HepG2 (cell line): ENCODE measurements around the gene SYNE3. TPM values are rescaled to one million over a fixed set of nuclear protein-coding genes. Genes with fewer than 3 reads are reported as not detected.

ENCODE experiments used
- ASH2L ChIP-seq: fragments of 300-600, 200-600 bp; sonication (generic); IDR thresholded peaks from 2 replicates; pipeline ENCODE4 v1.7.0; 2017; ENCODE audit warnings: low read depth, mild to moderate bottlenecking, moderate library complexity, mixed read lengths, low read length; ENCODE audit not compliant: insufficient read length
- BRD4 ChIP-seq: sonication (generic); formaldehyde crosslinking; IDR thresholded peaks from 2 replicates; pipeline ENCODE4 v1.4.0; 2020; ENCODE audit warnings: missing genetic modification reagents
- ETV5 ChIP-seq: IDR thresholded peaks from 2 replicates; pipeline ENCODE4 v1.6.1; 2018; ENCODE audit warnings: missing biosample characterization, missing genetic modification reagents, inconsistent platforms, borderline replicate concordance
- GABPB1 ChIP-seq: IDR thresholded peaks from 2 replicates; pipeline ENCODE4 v1.6.1; 2016; ENCODE audit warnings: mild to moderate bottlenecking, missing genetic modification reagents, moderate library complexity, missing compliant biosample characterization
- HES4 ChIP-seq: sonication (generic); formaldehyde crosslinking; IDR thresholded peaks from 2 replicates; pipeline ENCODE4 v1.9.0; 2021; ENCODE audit warnings: mild to moderate bottlenecking, missing genetic modification reagents, borderline replicate concordance
- ISX ChIP-seq: sonication (generic); formaldehyde crosslinking; conservative IDR thresholded peaks from 2 replicates; pipeline ENCODE4 v1.5.0; 2020; ENCODE audit warnings: missing genetic modification reagents
- NCOR1 ChIP-seq: fragments of 200-600 bp; sonication (generic); IDR thresholded peaks from 2 replicates; pipeline ENCODE4 v1.7.0; 2017; ENCODE audit warnings: antibody characterized with exemption, low read length, borderline replicate concordance
- NR2F2 ChIP-seq: IDR thresholded peaks from 2 replicates; pipeline ENCODE4 v1.6.1; 2012; ENCODE audit warnings: low read depth, inconsistent platforms, borderline replicate concordance
- PTBP1 ChIP-seq: fragments of 200-400 bp; formaldehyde crosslinking; IDR thresholded peaks from 2 replicates; pipeline ENCODE4 v1.6.1; 2018; ENCODE audit warnings: low read length, low read depth; ENCODE audit not compliant: poor library complexity, severe bottlenecking
- RNF2 ChIP-seq: fragments of 450-650 bp; conservative IDR thresholded peaks from 2 replicates; pipeline ENCODE4 v1.6.1; 2016; ENCODE audit warnings: low read depth
- SIN3B ChIP-seq: fragments of 150-350 bp; IDR thresholded peaks from 2 replicates; pipeline ENCODE4 v1.6.1; 2014; ENCODE audit warnings: low read length
- SKI ChIP-seq: fragments of 450-650 bp; IDR thresholded peaks from one replicate; pipeline ENCODE4 v1.6.1; 2018; ENCODE audit warnings: mild to moderate bottlenecking; ENCODE audit not compliant: partially characterized antibody
- SRSF1 ChIP-seq: fragments of 200-400 bp; formaldehyde crosslinking; optimal IDR thresholded peaks from 2 replicates; pipeline ENCODE3; 2017; ENCODE audit warnings: mild to moderate bottlenecking, low read depth, low read length, moderate library complexity
- TBX2 ChIP-seq: sonication (generic); formaldehyde crosslinking; IDR thresholded peaks from 2 replicates; pipeline ENCODE4 v1.5.0; 2020; ENCODE audit warnings: missing genetic modification reagents, mild to moderate bottlenecking, borderline replicate concordance
- TMF1 ChIP-seq: sonication (generic); formaldehyde crosslinking; IDR thresholded peaks from 2 replicates; pipeline ENCODE4 v1.8.1; 2022; ENCODE audit warnings: low read depth, missing genetic modification reagents
- TP53 ChIP-seq: sonication (generic); formaldehyde crosslinking; conservative IDR thresholded peaks from 2 replicates; pipeline ENCODE4 v1.4.0; 2020; ENCODE audit warnings: missing genetic modification reagents
- UBTF ChIP-seq: sonication (generic); formaldehyde crosslinking; IDR thresholded peaks from 2 replicates; pipeline ENCODE4 v1.4.0; 2020; ENCODE audit warnings: mild to moderate bottlenecking, missing genetic modification reagents
- YEATS2 ChIP-seq: sonication (generic); formaldehyde crosslinking; IDR thresholded peaks from 2 replicates; pipeline ENCODE4 v1.4.0; 2020; ENCODE audit warnings: missing genetic modification reagents, borderline replicate concordance
- ZBED4 ChIP-seq: sonication (generic); formaldehyde crosslinking; IDR thresholded peaks from 2 replicates; pipeline ENCODE4 v1.4.0; 2020; ENCODE audit warnings: missing genetic modification reagents, borderline replicate concordance
- ZFP36 ChIP-seq: fragments of 150-350 bp; IDR thresholded peaks from 2 replicates; pipeline ENCODE4 v1.6.1; 2018; ENCODE audit warnings: borderline replicate concordance, low read length, low read depth; ENCODE audit not compliant: partially characterized antibody
- ZNF232 ChIP-seq: sonication (generic); formaldehyde crosslinking; IDR thresholded peaks from 2 replicates; pipeline ENCODE4 v1.4.0; 2020; ENCODE audit warnings: missing genetic modification reagents, borderline replicate concordance
- ZNF33B ChIP-seq: sonication (generic); formaldehyde crosslinking; IDR thresholded peaks from 2 replicates; pipeline ENCODE4 v1.5.1; 2020; ENCODE audit warnings: mild to moderate bottlenecking, missing genetic modification reagents
- ZNF776 ChIP-seq: sonication (generic); formaldehyde crosslinking; IDR thresholded peaks from 2 replicates; pipeline ENCODE4 v1.4.0; 2020; ENCODE audit warnings: mild to moderate bottlenecking, missing genetic modification reagents
- ZSCAN29 ChIP-seq: sonication (generic); formaldehyde crosslinking; conservative IDR thresholded peaks from 2 replicates; pipeline ENCODE4 v1.4.0; 2020; ENCODE audit warnings: mild to moderate bottlenecking, missing genetic modification reagents
- polyA plus RNA-seq, 8 experiments: library from polyadenylated mRNA; depleted of rRNA in 3 of 8; stranded (reverse) in 7 of 8; unstranded in 1 of 8; fragments of >200 nt; fragmentation: Illumina TruSeq in 4 of 8; extraction: Trizol in 4 of 8; gene quantifications; 2 replicates each; pipeline versions ENCODE4 v1.2.1 to v1.2.3, GENCODE V29; 2011 to 2016; ENCODE audit warnings: low read depth in 4 of 8, missing spikeins in 1 of 8, mixed read lengths in 1 of 8; ENCODE audit not compliant: insufficient read depth in 1 of 8
- total RNA-seq, 5 experiments: library from RNA; depleted of rRNA; stranded (reverse); fragments of >200 nt; fragmentation: Illumina TruSeq; extraction: Trizol; gene quantifications; 2 replicates each; pipeline ENCODE4 v1.2.3, GENCODE V29; 2016; ENCODE audit warnings: low read depth in 1 of 5

Gene SYNE3
- total and polyA plus RNA-seq, 2 of the 13 experiments (the other 11 are each of a cell fraction or from before 2014, with no cell fraction given), result 7.8 to 8.0 TPM

GRCh38 chr14:95515596-95516552, 576 bp downstream of the SYNE3 start (continued):
- TF ChIP-seq ZBED4 (CRISPR knock-in tag) (no peak), RNF2 (no peak), ETV5 (no peak), TMF1 (CRISPR knock-in tag) (no peak), PTBP1 (no peak), UBTF (CRISPR knock-in tag) (peak; percentile 46), ZFP36 (no peak), SRSF1 (peak; percentile 10), ZNF232 (CRISPR knock-in tag) (no peak), SIN3B (no peak), ZNF776 (CRISPR knock-in tag) (0 out of 2 replicates have a peak, but pooled peaks have one; percentile 35), NCOR1 (no peak), NR2F2 (peak; percentile 77; the same call in 1 of the 2 replicates), HES4 (CRISPR knock-in tag) (no peak), ZSCAN29 (CRISPR knock-in tag) (no peak), ASH2L (no peak), GABPB1 (CRISPR knock-in tag) (peak; percentile 39; the same call in 1 of the 2 replicates), ZNF33B (CRISPR knock-in tag) (no peak), TP53 (no peak), BRD4 (CRISPR knock-in tag) (no peak), TBX2 (peak; percentile 41), SKI (no peak), YEATS2 (CRISPR knock-in tag) (peak; percentile 42; the same call in 1 of the 2 replicates), ISX (CRISPR knock-in tag) (no peak)
